GM12865 (cell line): ENCODE results near the gene P2RY8.
A peak's percentile ranks its signal among the peaks of the same experiment; 100 is the strongest.

Source experiments
- DNase-seq: peaks from one replicate; pipeline ENCODE4 v3.0.0; 2010; ENCODE audit warnings: low read depth
- H3K4me3 ChIP-seq: 2 replicates; pipeline ENCODE4 v1.5.1; 2011; ENCODE audit warnings: mild to moderate bottlenecking, low read depth, low read length, control low read depth
- CTCF ChIP-seq: IDR thresholded peaks from 2 replicates; pipeline ENCODE4 v1.5.1; 2011; ENCODE audit warnings: low read length, control low read depth, low read depth, inconsistent platforms; ENCODE audit not compliant: insufficient read depth; ENCODE audit errors: missing control alignments

P2RY8 gene

GRCh38 chrX:1529328-1529727 is 7.7 kb downstream of the P2RY8 start:
- no peak for TF ChIP-seq CTCF
- no peak overlapping the region for H3K4me3 ChIP-seq
- no peak for DNase-seq

GRCh38 chrX:1528884-1529203 is 8.1 kb downstream of the P2RY8 start:
- TF ChIP-seq CTCF, result no peak
- DNase-seq, result no peak

GRCh38 chrX:1528186-1528883 is 8.7 kb downstream of the P2RY8 start:
- DNase-seq, result peak; percentile 44
- H3K4me3 ChIP-seq, result no peak overlapping the region
- no peak for TF ChIP-seq CTCF

More at GRCh38 chrX:1528884-1529203, 8.1 kb downstream of the P2RY8 start:
- no peak overlapping the region for H3K4me3 ChIP-seq

- no peak for DNase-seq
- no peak for TF ChIP-seq CTCF
- H3K4me3 ChIP-seq, result no peak overlapping the region
Observed at GRCh38 chrX:1527457-1527856, 9.5 kb downstream of the P2RY8 start.

GRCh38 chrX:1526565-1526964 is 10.4 kb downstream of the P2RY8 start:
- no peak overlapping the region for H3K4me3 ChIP-seq
- DNase-seq, result no peak
- no peak for TF ChIP-seq CTCF

- TF ChIP-seq CTCF, result no peak
- H3K4me3 ChIP-seq, result no peak overlapping the region
- no peak for DNase-seq
Observed at GRCh38 chrX:1525583-1526355, 11.2 kb downstream of the P2RY8 start.
